Fibroblast of lung (primary cell): Measurements from ENCODE around the gene PPFIBP1. TPM values are rescaled to one million over a fixed set of nuclear protein-coding genes. Genes with fewer than 3 reads are reported as not detected.

Source experiments
- DNase-seq, 2 donors: peaks; one replicate each; pipeline versions ENCODE4 v3.0.0 to v3.0.0-alpha.2; 2010; ENCODE audit warnings: low read depth in 2 of 2
- H2AFZ ChIP-seq: 2 replicates; pipeline ENCODE4 v1.5.1; 2012; ENCODE audit warnings: low read length, control low read depth, inconsistent platforms
- H3K27ac ChIP-seq: 2 replicates; pipeline ENCODE4 v1.5.1; 2011; ENCODE audit warnings: low read length, control low read depth; ENCODE audit not compliant: insufficient read depth
- H3K27me3 ChIP-seq: 2 replicates; pipeline ENCODE4 v1.5.1; 2011; ENCODE audit warnings: mild to moderate bottlenecking, low read length; ENCODE audit not compliant: control insufficient read depth, insufficient read depth
- H3K36me3 ChIP-seq: 2 replicates; pipeline ENCODE4 v1.5.1; 2011; ENCODE audit warnings: low read length; ENCODE audit not compliant: control insufficient read depth, insufficient read depth
- H3K4me1 ChIP-seq: 2 replicates; pipeline ENCODE4 v1.5.1; 2011; ENCODE audit warnings: low read length; ENCODE audit not compliant: control insufficient read depth, insufficient read depth; ENCODE audit errors: extremely low read depth
- H3K4me2 ChIP-seq: 2 replicates; pipeline ENCODE4 v1.5.1; 2011; ENCODE audit warnings: low read length, control low read depth; ENCODE audit not compliant: insufficient read depth; ENCODE audit errors: extremely low read depth
- H3K4me3 ChIP-seq, 4 experiments: fragments of 200-600 bp in 1 of 4; sonication (generic) in 1 of 4; replicated peaks in 1 of 4; 2 replicates each; pipeline ENCODE4 v1.5.1; 2011 to 2016; ENCODE audit warnings: low read length in 4 of 4, low read depth in 3 of 4, mild to moderate bottlenecking in 3 of 4, control low read depth in 2 of 4, inconsistent platforms in 1 of 4, mixed read lengths in 1 of 4; ENCODE audit not compliant: insufficient read depth in 1 of 4; ENCODE audit errors: control extremely low read depth in 1 of 4
- H3K79me2 ChIP-seq: 2 replicates; pipeline ENCODE4 v1.5.1; 2012; ENCODE audit warnings: mild to moderate bottlenecking, low read length, inconsistent platforms; ENCODE audit not compliant: control insufficient read depth, insufficient read depth
- H3K9ac ChIP-seq: 2 replicates; pipeline ENCODE4 v1.5.1; 2011; ENCODE audit warnings: mild to moderate bottlenecking, low read length, control low read depth; ENCODE audit not compliant: insufficient read depth
- H3K9me3 ChIP-seq: 2 replicates; pipeline ENCODE4 v1.5.1; 2012; ENCODE audit warnings: low read depth, low read length; ENCODE audit not compliant: control insufficient read depth, insufficient read depth
- H4K20me1 ChIP-seq: 2 replicates; pipeline ENCODE4 v1.5.1; 2011; ENCODE audit warnings: low read length; ENCODE audit not compliant: control insufficient read depth, insufficient read depth; ENCODE audit errors: extremely low read depth
- EZH2 ChIP-seq: IDR thresholded peaks from 2 replicates; pipeline ENCODE4 v1.5.1; 2012; ENCODE audit warnings: low read length, control low read depth, mild to moderate bottlenecking; ENCODE audit errors: missing control alignments
- polyA plus RNA-seq, 2 donors: library from polyadenylated mRNA; depleted of rRNA in 1 of 2; stranded (reverse) in 1 of 2; unstranded in 1 of 2; fragments of >200 nt; gene quantifications; 2 replicates each; pipeline ENCODE4 v1.2.1, GENCODE V29; 2011 to 2012; ENCODE audit warnings: missing spikeins in 1 of 2
- total RNA-seq: library from RNA; depleted of rRNA; stranded (reverse); fragments of >200 nt; gene quantifications from 2 replicates; pipeline ENCODE4 v1.2.1, GENCODE V29; 2014
- TF ChIP-seq, protein P1 (sequence below), 2 donors: IDR thresholded peaks in 1 of 2; conservative IDR thresholded peaks in 1 of 2; 1 replicate in 1 of 2; 2 replicates in 1 of 2; pipeline ENCODE4 v1.5.1; 2011 to 2012; ENCODE audit warnings: low read length in 2 of 2, control low read depth in 1 of 2, inconsistent platforms in 1 of 2, low read depth in 1 of 2, mild to moderate bottlenecking in 1 of 2

PPFIBP1 gene
- total and polyA plus RNA-seq, 2 donors (not counting 1 experiment from before 2014, with no cell fraction given) = 65.1 to 93.0 TPM

DNA sequence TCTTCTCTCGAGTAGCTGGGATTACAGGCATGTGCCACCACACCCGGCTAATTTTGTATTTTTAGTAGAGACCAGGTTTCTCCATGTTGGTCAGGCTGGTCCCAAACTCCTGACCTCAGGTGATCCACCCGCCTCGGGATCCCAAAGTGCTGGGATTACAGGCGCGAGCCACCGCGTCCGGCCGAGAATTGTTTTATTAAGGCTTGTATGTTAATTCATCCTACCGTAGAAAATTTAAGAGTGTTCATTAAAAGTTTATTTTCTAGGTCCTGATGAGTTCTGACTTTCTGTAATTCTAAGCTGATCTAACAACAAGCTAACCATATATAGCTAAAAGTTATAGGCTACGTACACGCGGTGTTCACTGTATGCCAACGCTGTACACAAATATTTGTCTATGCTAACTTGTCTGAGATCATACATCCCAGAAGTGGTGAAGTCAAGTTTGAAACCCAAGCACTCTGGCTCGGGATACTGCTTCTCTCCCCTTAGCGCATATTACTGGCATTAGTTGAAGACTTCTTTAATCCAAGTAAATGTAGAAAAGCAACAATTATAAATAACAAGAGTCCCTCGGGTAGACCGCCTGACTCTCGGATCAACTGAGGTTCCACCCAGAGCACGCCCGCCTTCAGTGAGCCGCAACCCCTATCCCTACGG is 186.1 kb downstream of the PPFIBP1 start:
- H3K27me3 ChIP-seq = no peaks in the 10 kb centered on the region
- H3K27ac ChIP-seq = peak overlapping the region; percentile 77
- H3K9ac ChIP-seq = peak overlapping the region; percentile 90
- DNase-seq = peak; percentile 61 to 78
- no peaks in the 10 kb centered on the region for H3K9me3 ChIP-seq
- H3K4me2 ChIP-seq = peak overlapping the region; percentile 69
- H3K36me3 ChIP-seq = no peaks in the 10 kb centered on the region
- H3K4me3 ChIP-seq = peak overlapping the region; percentile 83 to 91 (median 88)
- no peak for TF ChIP-seq EZH2
- TF ChIP-seq, protein P1, sequence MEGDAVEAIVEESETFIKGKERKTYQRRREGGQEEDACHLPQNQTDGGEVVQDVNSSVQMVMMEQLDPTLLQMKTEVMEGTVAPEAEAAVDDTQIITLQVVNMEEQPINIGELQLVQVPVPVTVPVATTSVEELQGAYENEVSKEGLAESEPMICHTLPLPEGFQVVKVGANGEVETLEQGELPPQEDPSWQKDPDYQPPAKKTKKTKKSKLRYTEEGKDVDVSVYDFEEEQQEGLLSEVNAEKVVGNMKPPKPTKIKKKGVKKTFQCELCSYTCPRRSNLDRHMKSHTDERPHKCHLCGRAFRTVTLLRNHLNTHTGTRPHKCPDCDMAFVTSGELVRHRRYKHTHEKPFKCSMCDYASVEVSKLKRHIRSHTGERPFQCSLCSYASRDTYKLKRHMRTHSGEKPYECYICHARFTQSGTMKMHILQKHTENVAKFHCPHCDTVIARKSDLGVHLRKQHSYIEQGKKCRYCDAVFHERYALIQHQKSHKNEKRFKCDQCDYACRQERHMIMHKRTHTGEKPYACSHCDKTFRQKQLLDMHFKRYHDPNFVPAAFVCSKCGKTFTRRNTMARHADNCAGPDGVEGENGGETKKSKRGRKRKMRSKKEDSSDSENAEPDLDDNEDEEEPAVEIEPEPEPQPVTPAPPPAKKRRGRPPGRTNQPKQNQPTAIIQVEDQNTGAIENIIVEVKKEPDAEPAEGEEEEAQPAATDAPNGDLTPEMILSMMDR (conservative IDR thresholded peaks at IDR 0.05 in 1 of 2, IDR thresholded peaks at IDR 0.05 in 1 of 2; ENCODE audit: low read depth in 1 of 2, low read length in 2 of 2) = no peak
- H3K4me1 ChIP-seq = peaks cover 2% of the 10 kb centered on the region
- H2AFZ ChIP-seq = peak overlapping the region; percentile 85
- no peaks in the 10 kb centered on the region for H4K20me1 ChIP-seq
- H3K79me2 ChIP-seq = peaks cover 42% of the 10 kb centered on the region

GRCh38 chr12:27710592-27711316 is 186.7 kb downstream of the PPFIBP1 start, which contains the start of gene MRPS35:
MRPS35 (plus strand) TSS chr12:27710832; CDS start chr12:27710844, 12 bp downstream.
- Histone ChIP-seq H3K27ac (peak within 1 kb of the TSS; percentile 77), H3K9ac (peak within 1 kb of the TSS; percentile 90), H3K4me2 (peak within 1 kb of the TSS; percentile 69), H3K79me2 (peaks cover 46% of the 10 kb centered on the region), H2AFZ (peak within 1 kb of the TSS; percentile 100), H4K20me1 (no peaks in the 10 kb centered on the region), H3K9me3 (no peaks in the 10 kb centered on the region), H3K4me1 (peaks cover 2% of the 10 kb centered on the region), H3K36me3 (no peaks in the 10 kb centered on the region), H3K4me3 (peak within 1 kb of the TSS; percentile 83 to 91 (median 88)), H3K27me3 (no peaks in the 10 kb centered on the region)
- peak; percentile 94 to 95 for DNase-seq
- TF ChIP-seq, protein P1 (conservative IDR thresholded peaks at IDR 0.05 in 1 of 2, IDR thresholded peaks at IDR 0.05 in 1 of 2; ENCODE audit: low read depth in 1 of 2, low read length in 2 of 2) = no peak
- no peak for TF ChIP-seq EZH2

DNA sequence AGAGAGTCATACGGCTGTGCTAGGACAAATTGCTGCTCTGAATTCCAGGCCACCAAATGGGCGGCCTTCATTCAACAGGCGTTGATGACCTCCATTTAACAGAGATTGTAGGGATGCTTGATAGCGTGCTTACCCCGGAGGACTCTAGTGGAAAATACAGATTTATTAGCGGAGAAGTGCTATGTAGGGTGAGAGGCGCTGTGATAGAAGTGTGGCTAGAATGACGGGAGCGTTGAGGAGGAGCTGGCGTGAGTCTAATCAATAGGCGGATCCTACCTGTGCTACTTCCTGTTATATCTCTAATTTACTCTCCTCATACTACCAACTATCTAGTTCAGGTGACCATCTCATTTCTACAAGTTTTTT is 187.3 kb downstream of the PPFIBP1 start:
- Histone ChIP-seq H3K9ac (peak overlapping the region; percentile 90), H3K9me3 (no peaks in the 10 kb centered on the region), H2AFZ (peak overlapping the region; percentile 100), H3K4me1 (peaks cover 2% of the 10 kb centered on the region), H3K27ac (peak overlapping the region; percentile 77), H3K27me3 (no peaks in the 10 kb centered on the region), H4K20me1 (no peaks in the 10 kb centered on the region), H3K4me2 (peak overlapping the region; percentile 36), H3K4me3 (peak overlapping the region; percentile 83 to 91 (median 88)), H3K36me3 (no peaks in the 10 kb centered on the region), H3K79me2 (peaks cover 46% of the 10 kb centered on the region)
- no peak for TF ChIP-seq EZH2
- TF ChIP-seq, protein P1 (conservative IDR thresholded peaks at IDR 0.05 in 1 of 2, IDR thresholded peaks at IDR 0.05 in 1 of 2; ENCODE audit: low read depth in 1 of 2, low read length in 2 of 2) = no peak
- peak in 1 of 2 donors; percentile 9 for DNase-seq
